ENCODE results near the gene NXPH1.

NXPH1 gene

GRCh38 chr7:8509621-8510020 is 76.2 kb downstream of the NXPH1 start:
- no peak for DNase-seq

- DNase-seq = no peak
Measured at GRCh38 chr7:8511855-8512254, 78.4 kb downstream of the NXPH1 start.

- no peak for DNase-seq
Measured at GRCh38 chr7:8514781-8515519, 81.5 kb downstream of the NXPH1 start.

GRCh38 chr7:8515640-8516185 is 82.3 kb downstream of the NXPH1 start:
- no peak for DNase-seq

- DNase-seq = no peak
Measured at GRCh38 chr7:8516976-8517375, 83.6 kb downstream of the NXPH1 start.

GRCh38 chr7:8528311-8528710 is 94.9 kb downstream of the NXPH1 start:
- no peak for DNase-seq

GRCh38 chr7:8531991-8532515 is 98.6 kb downstream of the NXPH1 start:
- DNase-seq = no peak

GRCh38 chr7:8536431-8536830 is 103.0 kb downstream of the NXPH1 start:
- no peak for DNase-seq

- DNase-seq = no peak
Measured at GRCh38 chr7:8549046-8549445, 115.6 kb downstream of the NXPH1 start.

- DNase-seq = no peak
Measured at GRCh38 chr7:8560501-8560900, 127.1 kb downstream of the NXPH1 start.

- DNase-seq = no peak
Measured at GRCh38 chr7:8561449-8561848, 128.0 kb downstream of the NXPH1 start.

- no peak for DNase-seq
Measured at GRCh38 chr7:8564281-8564680, 130.9 kb downstream of the NXPH1 start.

- DNase-seq = no peak
Measured at GRCh38 chr7:8566016-8566415, 132.6 kb downstream of the NXPH1 start.

GRCh38 chr7:8567626-8568025 is 134.2 kb downstream of the NXPH1 start:
- DNase-seq = no peak

- DNase-seq = no peak
Measured at GRCh38 chr7:8579661-8580194, 146.3 kb downstream of the NXPH1 start.

- no peak for DNase-seq
Measured at GRCh38 chr7:8581842-8582241, 148.4 kb downstream of the NXPH1 start.

- no peak for DNase-seq
Measured at GRCh38 chr7:8582728-8583127, 149.3 kb downstream of the NXPH1 start.

GRCh38 chr7:8585591-8585990 is 152.2 kb downstream of the NXPH1 start:
- no peak for DNase-seq

- DNase-seq = no peak
Measured at GRCh38 chr7:8590225-8590624, 156.8 kb downstream of the NXPH1 start.

- DNase-seq = no peak
Measured at GRCh38 chr7:8590791-8591190, 157.4 kb downstream of the NXPH1 start.

- DNase-seq = no peak
Measured at GRCh38 chr7:8591289-8591688, 157.9 kb downstream of the NXPH1 start.

- no peak for DNase-seq
Measured at GRCh38 chr7:8592167-8592566, 158.8 kb downstream of the NXPH1 start.

GRCh38 chr7:8594115-8594514 is 160.7 kb downstream of the NXPH1 start:
- no peak for DNase-seq

- DNase-seq = no peak
Measured at GRCh38 chr7:8597565-8597964, 164.2 kb downstream of the NXPH1 start.
